K562 (cell line): ENCODE results near the gene TBRG4. TPM values are rescaled to one million over a fixed set of nuclear protein-coding genes. Genes with fewer than 3 reads are reported as not detected.

Experiments used
- ATAC-seq: fragments of 200-7000 bp; cut with Tn5 transposase; 3 replicates; pipeline ENCODE4 v1.9.1; 2020; ENCODE audit warnings: moderate library complexity
- BruUV-seq: library from RNA; stranded (reverse); fragments of 400-500 nt; replicated peaks from 2 replicates; lab custom pipeline; 2021; lab: Mats Ljungman, UMichigan
- CTCF ChIA-PET: fragments of 300-600 bp; formaldehyde crosslinking; extraction: SDS; loops from one replicate; lab custom pipeline; 2021; ENCODE audit warnings: low intra/inter-chr PET ratio; lab: Yijun Ruan, JAX
- POLR2A ChIA-PET: fragments of 300-600, 350-650 bp; sonication (Branson Sonifier 250); formaldehyde crosslinking; extraction: SDS; loops from one replicate; lab custom pipeline; 2021; ENCODE audit warnings: antibody characterized with exemption, inconsistent platforms; lab: Yijun Ruan, JAX
- DNase-seq, 4 experiments: peaks; one replicate each; pipeline versions ENCODE4 v3.0.0 to v3.0.0-alpha.2; 2011 to 2018; ENCODE audit warnings: low spot score in 3 of 4, mixed read lengths in 3 of 4; ENCODE audit errors: extremely low read depth in 1 of 4
- FAIRE-seq: peaks from 2 replicates; lab custom pipeline; 2011; peaks lifted over from hg19 to GRCh38; lab: Jason Lieb, UNC
- H2AFZ ChIP-seq: 2 replicates; pipeline ENCODE4 v1.6.0; 2011; ENCODE audit warnings: low read depth, low read length, control low read depth, inconsistent platforms
- H3K27ac ChIP-seq: fragments of 200-600 bp; 3 replicates; pipeline ENCODE4 v1.8.0; 2011; ENCODE audit warnings: low read depth, mild to moderate bottlenecking, control low read depth, inconsistent platforms, low read length, moderate library complexity, mixed read lengths; ENCODE audit errors: extremely low read depth
- H3K27me3 ChIP-seq, 2 experiments: fragments of 300-600 bp in 1 of 2; 2 replicates in 1 of 2; 3 replicates in 1 of 2; pipeline versions ENCODE4 v1.6.0 to v1.8.0; 2011; ENCODE audit warnings: inconsistent platforms in 2 of 2, low read length in 2 of 2, mild to moderate bottlenecking in 1 of 2, mixed read lengths in 1 of 2, moderate library complexity in 1 of 2; ENCODE audit not compliant: control insufficient read depth in 2 of 2, insufficient read depth in 2 of 2
- H3K36me3 ChIP-seq: fragments of 300-600 bp; 3 replicates; pipeline ENCODE4 v1.8.0; 2011; ENCODE audit warnings: mild to moderate bottlenecking, low read length, inconsistent platforms; ENCODE audit not compliant: control insufficient read depth, insufficient read depth
- H3K4me1 ChIP-seq, 2 experiments: fragments of 200-600 bp in 1 of 2; replicated peaks in 1 of 2; 2 replicates in 1 of 2; 3 replicates in 1 of 2; pipeline versions ENCODE4 v1.5.1 to v1.8.0; 2011; ENCODE audit warnings: inconsistent platforms in 2 of 2, low read length in 2 of 2, mild to moderate bottlenecking in 1 of 2, mixed read lengths in 1 of 2, moderate library complexity in 1 of 2; ENCODE audit not compliant: control insufficient read depth in 2 of 2, insufficient read depth in 2 of 2
- H3K4me2 ChIP-seq: 2 replicates; pipeline ENCODE4 v1.6.1; 2011; ENCODE audit warnings: low read length, control low read depth, inconsistent platforms, mixed read lengths; ENCODE audit not compliant: insufficient read depth
- H3K4me3 ChIP-seq: fragments of 200-600 bp; sonication (generic), shearing (Covaris generic); 2 replicates; pipeline ENCODE4 v1.5.1; 2016; ENCODE audit warnings: control low read depth, inconsistent platforms
- H3K79me2 ChIP-seq: fragments of 200-600 bp; 3 replicates; pipeline ENCODE4 v1.8.0; 2011; ENCODE audit warnings: low read length, inconsistent platforms; ENCODE audit not compliant: control insufficient read depth, insufficient read depth
- H3K9ac ChIP-seq, 2 experiments: 2 replicates each; pipeline versions ENCODE4 v1.6.0 to v1.6.1; 2011; ENCODE audit warnings: low read depth in 2 of 2, low read length in 2 of 2, control low read depth in 1 of 2, inconsistent platforms in 1 of 2, mild to moderate bottlenecking in 1 of 2, mixed read lengths in 1 of 2; ENCODE audit not compliant: insufficient read depth in 1 of 2
- H3K9me1 ChIP-seq: one replicate; pipeline ENCODE4 v1.6.0; 2011; ENCODE audit warnings: inconsistent platforms, mild to moderate bottlenecking, low read length, moderate library complexity; ENCODE audit not compliant: control insufficient read depth, insufficient read depth
- H3K9me3 ChIP-seq: replicated peaks from 2 replicates; pipeline ENCODE4 v1.5.1; 2011; ENCODE audit warnings: low read depth, low read length, inconsistent platforms; ENCODE audit not compliant: control insufficient read depth, insufficient read depth
- H4K20me1 ChIP-seq: replicated peaks from 2 replicates; pipeline ENCODE4 v1.6.1; 2011; ENCODE audit warnings: low read length, inconsistent platforms, mixed read lengths; ENCODE audit not compliant: control insufficient read depth, insufficient read depth
- AFF1 ChIP-seq, 2 experiments: fragments of 450-650 bp; IDR thresholded peaks; 2 replicates each; pipeline ENCODE4 v1.6.1; 2018; ENCODE audit warnings: mild to moderate bottlenecking in 2 of 2, low read depth in 1 of 2; ENCODE audit not compliant: partially characterized antibody in 2 of 2
- CBX2 ChIP-seq: fragments of 200-600 bp; sonication (generic); IDR thresholded peaks from one replicate; pipeline ENCODE4 v1.6.1; 2012; ENCODE audit warnings: mild to moderate bottlenecking, low read length, inconsistent platforms; ENCODE audit not compliant: insufficient read depth, poor library complexity, severe bottlenecking
- CCAR2 ChIP-seq: fragments of 200-400 bp; formaldehyde crosslinking; IDR thresholded peaks from 2 replicates; pipeline ENCODE4 v1.6.1; 2017; ENCODE audit warnings: mild to moderate bottlenecking, low read depth, low read length
- ESRRB ChIP-seq: fragments of 250-450 bp; sonication (Bioruptor Pico); IDR thresholded peaks from 2 replicates; pipeline ENCODE4 v1.5.0; 2020; ENCODE audit warnings: mild to moderate bottlenecking, moderate library complexity, borderline replicate concordance
- GTF3C2 ChIP-seq: IDR thresholded peaks from 3 replicates; pipeline ENCODE4 v1.6.1; 2011; ENCODE audit warnings: borderline replicate concordance, mild to moderate bottlenecking, moderate library complexity; ENCODE audit not compliant: insufficient read length; ENCODE audit errors: extremely low read depth
- KLF6 ChIP-seq: fragments of 250-450 bp; sonication (Bioruptor Pico); IDR thresholded peaks from 2 replicates; pipeline ENCODE4 v1.4.0; 2020; ENCODE audit warnings: mild to moderate bottlenecking, moderate library complexity, borderline replicate concordance
- ZBTB17 ChIP-seq: fragments of 450-650 bp; formaldehyde crosslinking; IDR thresholded peaks from 2 replicates; pipeline ENCODE4 v1.4.0; 2020; ENCODE audit warnings: mild to moderate bottlenecking
- ZBTB49 ChIP-seq: sonication (generic); formaldehyde crosslinking; IDR thresholded peaks from 2 replicates; pipeline ENCODE4 v1.8.0; 2022; ENCODE audit warnings: missing genetic modification reagents, mild to moderate bottlenecking, borderline replicate concordance
- ZC3H8 ChIP-seq: fragments of 450-650 bp; IDR thresholded peaks from 2 replicates; pipeline ENCODE4 v1.6.1; 2017
- ZNF253 ChIP-seq: fragments of 250-450 bp; sonication (Bioruptor Pico); conservative IDR thresholded peaks from 2 replicates; pipeline ENCODE4 v1.6.1; 2021; ENCODE audit warnings: mild to moderate bottlenecking
- ZNF277 ChIP-seq: fragments of 250-450 bp; sonication (Bioruptor Pico); IDR thresholded peaks from 2 replicates; pipeline ENCODE4 v1.8.0; 2022; ENCODE audit warnings: inconsistent platforms, mild to moderate bottlenecking, moderate library complexity, borderline replicate concordance
- WGBS: fragments of 100-300 bp; shearing (Covaris generic); methylation state at CpG from one replicate; pipeline ENCODE4 v1.1.6; 2016; ENCODE audit warnings: low coverage, mixed read lengths; ENCODE audit not compliant: insufficient coverage; ENCODE audit errors: missing lambda C conversion rate; 5-methylcytosine and 5-hydroxymethylcytosine counted together
- in situ Hi-C: fragments of 300-500 bp; cut with MboI; formaldehyde crosslinking; loops from 4 replicates; pipeline ENCODE4 v1.15.0; 2018; ENCODE audit warnings: inconsistent platforms, mixed read lengths
- intact Hi-C: fragments of 100-400 bp; cut with micrococcal nuclease; formaldehyde crosslinking; loops from 2 replicates; pipeline ENCODE4 v1.14.2; 2022
- polyA plus RNA-seq, 8 experiments: library from polyadenylated mRNA; depleted of rRNA in 4 of 8; stranded (reverse) in 5 of 8; unstranded in 3 of 8; fragments of >200 nt; fragmentation: Nextera tagmentation in 2 of 8; fragmentation: Illumina TruSeq in 1 of 8; extraction: Ambion mirVana in 2 of 8; extraction: Trizol in 1 of 8; gene quantifications; 2 replicates each; pipeline versions ENCODE4 v1.2.1 to v1.2.3, GENCODE V29; 2011 to 2014; ENCODE audit warnings: inconsistent platforms in 1 of 8, missing spikeins in 1 of 8
- total RNA-seq, 7 experiments: library from RNA; depleted of rRNA in 6 of 7; stranded (reverse); fragments of >200 nt in 6 of 7; fragmentation: Illumina TruSeq in 2 of 7; extraction: Trizol in 2 of 7; gene quantifications; 2 replicates each; pipeline versions ENCODE4 v1.2.1 to v1.2.3, GENCODE V29; 2011 to 2021; ENCODE audit warnings: low replicate concordance in 1 of 7

The TBRG4 gene
- total and polyA plus RNA-seq, 9 of the 15 experiments (the other 6 are each of a cell fraction or from before 2014, with no cell fraction given), result 11.2 to 322 (median 216) TPM

GRCh38 chr7:45061352-45061751, 50.1 kb downstream of the TBRG4 start:
- FAIRE-seq, result no peak
- in situ Hi-C loops (no loop called here), intact Hi-C loops (no loop called here)
- Histone ChIP-seq H3K36me3 (peaks cover 31% of the 10 kb centered on the region), H3K79me2 (peaks cover 38% of the 10 kb centered on the region), H3K4me2 (no peak overlapping the region), H4K20me1 (no peaks in the 10 kb centered on the region), H3K27ac (no peak overlapping the region), H3K9me3 (no peaks in the 10 kb centered on the region), H3K4me3 (no peak overlapping the region), H3K9ac (no peak overlapping the region; a peak in 1 of 4 replicates), H2AFZ (no peak overlapping the region), H3K9me1 (peaks cover 6% of the 10 kb centered on the region), H3K4me1 (no peaks in the 10 kb centered on the region), H3K27me3 (no peaks in the 10 kb centered on the region)
- BruUV-seq, result no TSS peak
- ChIA-PET CTCF (no interaction called here), POLR2A (no interaction called here)
- WGBS, result 96% methylated on average over 2 of the region's 2 CpGs
- no peak for ATAC-seq
- no peak for DNase-seq
- TF ChIP-seq ZBTB49 (CRISPR knock-in tag), result no peak
- no peak for TF ChIP-seq ZC3H8
- TF ChIP-seq ZBTB17 (CRISPR knock-in tag), result no peak
- TF ChIP-seq ESRRB (CRISPR knock-in tag), result no peak
- TF ChIP-seq ZNF277 (CRISPR knock-in tag), result no peak
- no peak for TF ChIP-seq KLF6
- TF ChIP-seq AFF1 (IDR thresholded peaks at IDR 0.05; ENCODE audit: low read depth in 1 of 2, partially characterized antibody in 2 of 2), result no peak
- no peak for TF ChIP-seq GTF3C2
- no peak for TF ChIP-seq CCAR2
- TF ChIP-seq CBX2, result no peak
- TF ChIP-seq ZNF253 (CRISPR knock-in tag), result no peak
